H9 (cell line): ENCODE data around the gene BAMBI. TPM values are rescaled to one million over a fixed set of nuclear protein-coding genes. Genes with fewer than 3 reads are reported as not detected.

Source experiments
- DNase-seq: peaks from one replicate; pipeline ENCODE4 v3.0.0-alpha.2; 2017
- H2AFZ ChIP-seq: one replicate; pipeline ENCODE4 v1.6.1; 2013; ENCODE audit warnings: mild to moderate bottlenecking, low read length, control low read depth, moderate library complexity
- H2AK5ac ChIP-seq: 2 replicates; pipeline ENCODE4 v1.6.1; 2013; ENCODE audit warnings: low read length, control low read depth, mixed read lengths; ENCODE audit not compliant: insufficient read length
- H2BK120ac ChIP-seq: one replicate; pipeline ENCODE4 v1.6.1; 2013; ENCODE audit warnings: low read depth, mild to moderate bottlenecking, low read length, control low read depth, inconsistent platforms; ENCODE audit not compliant: poor library complexity, severe bottlenecking
- H2BK12ac ChIP-seq: 2 replicates; pipeline ENCODE4 v1.6.1; 2013; ENCODE audit warnings: low read length, control low read depth, mixed read lengths, low read depth; ENCODE audit not compliant: insufficient read length
- H2BK15ac ChIP-seq: 2 replicates; pipeline ENCODE4 v1.6.1; 2013; ENCODE audit warnings: low read depth, low read length, control low read depth
- H2BK20ac ChIP-seq: one replicate; pipeline ENCODE4 v1.6.1; 2013; ENCODE audit warnings: low read depth, mild to moderate bottlenecking, low read length, control low read depth, inconsistent platforms; ENCODE audit not compliant: poor library complexity, severe bottlenecking
- H2BK5ac ChIP-seq: 2 replicates; pipeline ENCODE4 v1.6.1; 2013; ENCODE audit warnings: low read length, control low read depth, mixed read lengths; ENCODE audit not compliant: insufficient read length
- H3K14ac ChIP-seq: 2 replicates; pipeline ENCODE4 v1.6.1; 2013; ENCODE audit warnings: low read length, control low read depth; ENCODE audit not compliant: insufficient read depth
- H3K18ac ChIP-seq: 2 replicates; pipeline ENCODE4 v1.6.1; 2013; ENCODE audit warnings: low read depth, mild to moderate bottlenecking, mixed read lengths, low read length, control low read depth; ENCODE audit not compliant: insufficient read length
- H3K23ac ChIP-seq: 2 replicates; pipeline ENCODE4 v1.6.1; 2013; ENCODE audit warnings: low read length, control low read depth, mixed read lengths, low read depth; ENCODE audit not compliant: insufficient read length
- H3K23me2 ChIP-seq: 2 replicates; pipeline ENCODE4 v1.6.1; 2013; ENCODE audit warnings: low read depth, mild to moderate bottlenecking, mixed read lengths, low read length, control low read depth; ENCODE audit not compliant: insufficient read length, poor library complexity, severe bottlenecking
- H3K27ac ChIP-seq: 2 replicates; pipeline ENCODE4 v1.5.1; 2013; ENCODE audit warnings: low read length, control low read depth, mixed read lengths, low read depth; ENCODE audit not compliant: insufficient read length
- H3K27me3 ChIP-seq: 2 replicates; pipeline ENCODE4 v1.6.1; 2013; ENCODE audit warnings: low read length, control low read depth, inconsistent platforms; ENCODE audit not compliant: insufficient read depth
- H3K4ac ChIP-seq: 2 replicates; pipeline ENCODE4 v1.6.1; 2013; ENCODE audit warnings: low read depth, mild to moderate bottlenecking, control low read depth, inconsistent platforms, low read length, moderate library complexity
- H3K4me1 ChIP-seq: 2 replicates; pipeline ENCODE4 v1.6.1; 2013; ENCODE audit warnings: low read length, control low read depth, inconsistent platforms; ENCODE audit not compliant: insufficient read depth
- H3K4me2 ChIP-seq: 2 replicates; pipeline ENCODE4 v1.6.1; 2013; ENCODE audit warnings: low read length, control low read depth, mixed read lengths; ENCODE audit not compliant: insufficient read length, insufficient read depth
- H3K56ac ChIP-seq: 2 replicates; pipeline ENCODE4 v1.6.1; 2013; ENCODE audit warnings: low read depth, mild to moderate bottlenecking, mixed read lengths, low read length, control low read depth; ENCODE audit not compliant: insufficient read length
- H3K79me1 ChIP-seq: 2 replicates; pipeline ENCODE4 v1.6.1; 2013; ENCODE audit warnings: low read depth, mild to moderate bottlenecking, moderate library complexity, low read length, control low read depth, inconsistent platforms; ENCODE audit not compliant: insufficient read depth, poor library complexity, severe bottlenecking
- H3K79me2 ChIP-seq: 2 replicates; pipeline ENCODE4 v1.6.1; 2013; ENCODE audit warnings: low read length, control low read depth, inconsistent platforms; ENCODE audit not compliant: insufficient read depth
- H3K9ac ChIP-seq: 2 replicates; pipeline ENCODE4 v1.6.1; 2013; ENCODE audit warnings: low read length, control low read depth, mixed read lengths; ENCODE audit not compliant: insufficient read length; ENCODE audit errors: extremely low read depth
- H3K9me3 ChIP-seq: one replicate; pipeline ENCODE4 v1.6.1; 2013; ENCODE audit warnings: low read depth, low read length, inconsistent platforms; ENCODE audit not compliant: control insufficient read depth
- H3T11ph ChIP-seq: one replicate; pipeline ENCODE4 v1.6.1; 2013; ENCODE audit warnings: mild to moderate bottlenecking, low read length, control low read depth, inconsistent platforms
- H4K20me1 ChIP-seq: one replicate; pipeline ENCODE4 v1.6.1; 2013; ENCODE audit not compliant: control insufficient read depth, insufficient read length, insufficient read depth
- H4K5ac ChIP-seq: 2 replicates; pipeline ENCODE4 v1.6.1; 2013; ENCODE audit warnings: low read depth, mild to moderate bottlenecking, mixed read lengths, low read length, control low read depth; ENCODE audit not compliant: insufficient read length
- H4K8ac ChIP-seq: replicated peaks from 2 replicates; pipeline ENCODE4 v1.6.1; 2013; ENCODE audit warnings: low read length, control low read depth, mixed read lengths, low read depth; ENCODE audit not compliant: insufficient read length
- H4K91ac ChIP-seq: 2 replicates; pipeline ENCODE4 v1.6.1; 2013; ENCODE audit warnings: low read depth, mild to moderate bottlenecking, moderate library complexity, mixed read lengths, low read length, control low read depth; ENCODE audit not compliant: insufficient read length
- H3K27ac Mint-ChIP-seq, 3 experiments: 2 replicates in 2 of 3; 3 replicates in 1 of 3; pipeline ENCODE4 v1.8.0; 2020 to 2021; ENCODE audit warnings: mixed read lengths in 3 of 3, mild to moderate bottlenecking in 1 of 3, moderate library complexity in 1 of 3
- H3K27me3 Mint-ChIP-seq: 2 replicates; pipeline ENCODE4 v1.8.0; 2021; ENCODE audit warnings: low read depth, mild to moderate bottlenecking, moderate library complexity, mixed read lengths
- H3K36me3 Mint-ChIP-seq, 3 experiments: 2 replicates in 2 of 3; 3 replicates in 1 of 3; pipeline ENCODE4 v1.8.0; 2020 to 2021; ENCODE audit warnings: low read depth in 3 of 3, mixed read lengths in 3 of 3; ENCODE audit not compliant: insufficient read depth in 1 of 3
- H3K4me1 Mint-ChIP-seq, 2 experiments: 2 replicates each; pipeline ENCODE4 v1.8.0; 2020; ENCODE audit warnings: mixed read lengths in 2 of 2
- H3K4me3 Mint-ChIP-seq, 2 experiments: 2 replicates in 1 of 2; 3 replicates in 1 of 2; pipeline ENCODE4 v1.8.0; 2020 to 2021; ENCODE audit warnings: mild to moderate bottlenecking in 2 of 2, mixed read lengths in 2 of 2, moderate library complexity in 1 of 2
- H3K9me3 Mint-ChIP-seq, 2 experiments: 2 replicates in 1 of 2; 3 replicates in 1 of 2; pipeline ENCODE4 v1.8.0; 2020; ENCODE audit warnings: mild to moderate bottlenecking in 2 of 2, mixed read lengths in 2 of 2, moderate library complexity in 1 of 2
- CTCF ChIP-seq: fragments of 200-600 bp; sonication (generic); conservative IDR thresholded peaks from 3 replicates; pipeline ENCODE4 v1.8.0; 2021; ENCODE audit warnings: antibody characterized with exemption, mild to moderate bottlenecking
- total RNA-seq: library from RNA; stranded (reverse); gene quantifications from 2 replicates; pipeline ENCODE4 v1.2.1, GENCODE V29; 2021

The BAMBI gene
- total RNA-seq, 1 experiment from 2014 or later, result 16.8 TPM

GRCh38 chr10:28638392-28638791, 38.9 kb upstream of the BAMBI start:
- H3K56ac ChIP-seq, result no peak overlapping the region
- H2BK5ac ChIP-seq, result no peak overlapping the region
- H3K27ac Mint-ChIP-seq, result no peak overlapping the region
- no peak overlapping the region for H3K4me3 Mint-ChIP-seq
- no peak for TF ChIP-seq CTCF
- H3K23me2 ChIP-seq, result no peaks in the 10 kb centered on the region
- no peak overlapping the region for H2BK12ac ChIP-seq
- H3K4me1 Mint-ChIP-seq, result no peaks in the 10 kb centered on the region
- no peak overlapping the region for H2BK20ac ChIP-seq
- no peak overlapping the region for H2AFZ ChIP-seq
- no peak overlapping the region for H3K27ac ChIP-seq
- no peak overlapping the region for H2BK15ac ChIP-seq
- no peaks in the 10 kb centered on the region for H3K79me1 ChIP-seq
- H3K27me3 ChIP-seq, result no peaks in the 10 kb centered on the region
- no peak overlapping the region for H2AK5ac ChIP-seq
- H3T11ph ChIP-seq, result no peak overlapping the region
- H2BK120ac ChIP-seq, result no peak overlapping the region
- no peak overlapping the region for H3K18ac ChIP-seq
- no peak overlapping the region for H4K5ac ChIP-seq
- H3K9ac ChIP-seq, result no peak overlapping the region
- H3K9me3 Mint-ChIP-seq, result no peaks in the 10 kb centered on the region
- H3K4me2 ChIP-seq, result no peak overlapping the region
- no peak overlapping the region for H4K8ac ChIP-seq
- no peaks in the 10 kb centered on the region for H3K4me1 ChIP-seq
- H3K9me3 ChIP-seq, result no peaks in the 10 kb centered on the region
- no peak overlapping the region for H3K14ac ChIP-seq
- H3K27me3 Mint-ChIP-seq, result no peaks in the 10 kb centered on the region
- H3K36me3 Mint-ChIP-seq, result no peaks in the 10 kb centered on the region
- H3K4ac ChIP-seq, result no peak overlapping the region
- H4K91ac ChIP-seq, result no peak overlapping the region
- H3K23ac ChIP-seq, result no peak overlapping the region
- DNase-seq, result no peak
- H4K20me1 ChIP-seq, result no peaks in the 10 kb centered on the region
- H3K79me2 ChIP-seq, result no peaks in the 10 kb centered on the region
